Activated T-helper 2 cell treated with anti-CD3 and anti-CD28 coated beads, Interferon-gamma antibody, Interleukin-2, Interleukin-4, amounts not matched to agents 10 μg/mL and 5 μg/mL and 100 μg/mL, durations not matched to agents 14 hours and 24 hours and 36 hours (primary cell): ENCODE data around the gene TMEM209. TPM values are rescaled to one million over a fixed set of nuclear protein-coding genes. Genes with fewer than 3 reads are reported as not detected.
"Not testable (repeated sequence)": the region's sequence is repeated elsewhere in the genome, so short reads cannot be mapped to it uniquely, and the experiment has no call there.

Experiments used
- DNase-seq: peaks from one replicate; pipeline ENCODE4 v3.0.0; 2021; ENCODE audit warnings: low spot score
- H3K27ac Mint-ChIP-seq: one replicate; pipeline ENCODE4 v1.8.0; 2021; ENCODE audit warnings: mixed read lengths
- H3K27me3 Mint-ChIP-seq: one replicate; pipeline ENCODE4 v1.8.0; 2021; ENCODE audit warnings: low read depth, mixed read lengths
- H3K36me3 Mint-ChIP-seq: one replicate; pipeline ENCODE4 v1.8.0; 2021; ENCODE audit warnings: low read depth, mixed read lengths
- H3K4me1 Mint-ChIP-seq: one replicate; pipeline ENCODE4 v1.8.0; 2021; ENCODE audit warnings: low read depth, mixed read lengths
- H3K4me3 Mint-ChIP-seq: one replicate; pipeline ENCODE4 v1.8.0; 2021; ENCODE audit warnings: low read depth, mild to moderate bottlenecking, moderate library complexity, mixed read lengths
- H3K9me3 Mint-ChIP-seq: one replicate; pipeline ENCODE4 v1.8.0; 2021; ENCODE audit warnings: mixed read lengths
- intact Hi-C: fragments of 100-400 bp; cut with micrococcal nuclease; formaldehyde crosslinking; loops from one replicate; pipeline ENCODE4 v1.15.1; 2023
- total RNA-seq: library from RNA; stranded (reverse); gene quantifications from 2 replicates; pipeline ENCODE4 v1.2.3, GENCODE V29; 2022

Gene TMEM209
- total RNA-seq, 1 donor from 2014 or later, result 41.6 TPM

DNA sequence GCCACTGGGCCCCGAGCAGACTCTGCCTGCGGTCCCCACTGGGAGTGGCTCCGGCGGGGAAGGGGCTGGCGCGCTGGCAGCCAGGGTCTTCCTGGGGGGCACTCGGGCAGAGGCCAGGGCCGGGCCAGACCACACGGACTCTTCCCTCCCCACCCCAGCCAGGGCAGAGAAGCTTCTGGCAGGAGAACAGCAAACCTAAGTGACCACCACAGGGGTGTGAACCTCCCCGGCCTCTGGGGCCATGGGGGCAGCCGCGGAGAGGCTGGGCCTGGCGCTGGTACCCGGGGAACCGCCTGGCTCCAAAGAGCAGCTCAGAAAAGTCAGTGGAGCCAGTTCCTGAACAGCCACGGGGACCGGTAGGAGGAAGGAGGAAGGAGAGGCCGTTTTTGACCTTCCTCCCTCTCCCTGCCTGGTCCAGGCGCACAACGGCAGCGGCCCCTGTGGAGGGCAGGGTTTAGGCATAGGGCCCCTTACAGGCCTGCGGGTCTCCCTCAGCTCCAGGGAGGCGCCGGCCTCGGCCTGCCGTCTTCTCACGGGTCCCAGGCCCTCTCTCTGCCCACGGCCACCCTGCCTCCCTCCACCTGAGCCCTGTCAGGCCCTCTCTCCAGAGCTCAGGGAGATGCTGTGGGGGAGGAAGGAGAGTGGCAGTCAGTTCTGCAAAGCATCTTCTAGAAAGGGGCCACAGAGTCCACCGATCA, 51.8 kb downstream of the TMEM209 start:
- DNase-seq, result no peak
- Mint-ChIP-seq H3K4me3 (no peak overlapping the region), H3K4me1 (no peaks in the 10 kb centered on the region), H3K27me3 (peaks cover 16% of the 10 kb centered on the region), H3K36me3 (peaks cover 14% of the 10 kb centered on the region), H3K9me3 (no peaks in the 10 kb centered on the region), H3K27ac (no peak overlapping the region)
- intact Hi-C loops, result no loop called here

DNA sequence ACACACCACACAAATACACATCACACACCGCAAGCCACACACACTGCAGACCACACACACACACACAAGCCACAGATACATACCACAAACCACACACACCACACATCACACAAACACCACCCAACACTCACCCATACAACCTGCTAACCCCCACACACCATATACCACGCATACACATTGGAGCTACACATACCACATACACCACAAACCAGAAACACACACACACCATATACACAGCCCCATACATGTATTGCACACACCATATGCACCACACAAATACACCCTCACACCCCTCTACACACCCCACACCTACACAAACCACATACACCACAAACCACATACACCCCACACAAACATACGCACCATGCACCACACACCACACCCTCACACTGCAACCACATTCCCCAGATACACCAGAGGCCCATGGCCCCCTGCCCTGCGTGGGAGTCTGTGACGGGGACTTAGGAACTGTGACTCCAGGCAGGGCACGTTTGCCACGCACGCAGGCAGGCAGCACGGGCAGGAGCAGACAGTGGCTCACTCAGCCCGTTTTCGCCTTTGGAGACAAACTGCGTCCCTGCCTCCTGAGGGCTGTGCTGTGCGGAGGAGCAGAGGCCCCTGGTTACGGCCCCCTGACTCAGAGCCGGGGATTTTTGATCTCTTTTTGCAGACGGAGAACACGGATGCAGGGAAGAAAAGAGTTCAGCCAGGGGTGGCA, 52.6 kb downstream of the TMEM209 start:
- H3K4me1 Mint-ChIP-seq, result no peaks in the 10 kb centered on the region
- no peak for DNase-seq
- intact Hi-C loops, result no loop called here
- no peak overlapping the region for H3K27ac Mint-ChIP-seq
- no peaks in the 10 kb centered on the region for H3K9me3 Mint-ChIP-seq
- H3K36me3 Mint-ChIP-seq, result peaks cover 7% of the 10 kb centered on the region
- peaks cover 21% of the 10 kb centered on the region for H3K27me3 Mint-ChIP-seq
- no peak overlapping the region for H3K4me3 Mint-ChIP-seq

DNA sequence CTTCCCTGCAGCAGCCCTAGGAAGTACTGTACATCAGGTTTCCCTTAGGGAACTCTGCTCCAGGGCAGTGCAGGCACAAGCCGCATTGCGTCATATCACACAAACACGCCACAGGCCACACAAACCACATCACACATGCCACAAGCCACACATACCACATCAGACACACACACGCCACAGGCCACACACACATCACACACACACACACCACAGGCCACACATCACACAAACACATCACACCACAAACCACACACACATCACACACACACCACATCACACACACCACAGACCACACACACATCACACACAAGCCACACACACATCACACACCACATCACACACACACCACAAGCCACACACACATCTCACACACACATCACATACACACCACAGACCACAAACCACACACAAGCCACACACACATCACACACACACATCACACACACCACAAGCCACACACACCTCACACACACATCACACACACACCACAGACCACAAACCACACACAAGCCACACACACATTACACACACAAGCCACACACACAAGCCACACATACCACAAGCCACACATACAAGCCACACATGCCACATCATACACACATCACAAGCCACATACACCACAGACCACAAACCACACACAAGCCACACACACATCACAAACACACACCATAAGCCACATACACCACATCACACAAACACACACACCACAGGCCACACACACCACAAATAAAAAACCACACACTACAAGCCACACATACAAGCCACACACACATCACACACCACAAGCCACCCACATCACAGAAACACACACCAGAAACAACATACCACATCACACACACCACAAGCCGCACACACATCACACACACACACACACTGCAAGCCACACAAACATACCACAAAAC, 53.4 kb downstream of the TMEM209 start:
- Mint-ChIP-seq H3K36me3 (peaks cover 3% of the 10 kb centered on the region), H3K4me1 (no peaks in the 10 kb centered on the region), H3K27me3 (peaks cover 21% of the 10 kb centered on the region), H3K4me3 (no peak overlapping the region), H3K27ac (no peak overlapping the region), H3K9me3 (no peaks in the 10 kb centered on the region)
- DNase-seq, result no peak
- intact Hi-C loops, result no loop called here

DNA sequence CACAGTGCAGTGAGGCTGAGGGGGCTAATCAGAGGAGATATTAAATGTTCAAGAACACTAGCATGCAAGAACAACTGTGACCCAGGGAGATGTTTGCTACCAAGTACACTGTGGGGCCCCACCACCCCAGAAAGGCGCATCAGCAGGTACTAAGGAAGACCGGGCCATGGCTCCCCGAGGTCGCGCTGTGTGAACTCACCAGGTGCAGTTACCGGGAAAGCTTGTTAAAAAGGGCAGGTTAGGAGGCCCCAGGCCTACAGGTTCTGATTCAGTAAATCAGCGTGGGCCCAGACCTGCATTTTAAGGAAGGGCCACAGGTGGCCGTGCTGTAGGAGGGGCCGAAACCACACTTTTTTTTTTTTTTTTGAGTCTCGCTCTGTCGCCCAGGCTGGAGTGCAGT, 54.6 kb downstream of the TMEM209 start:
- Mint-ChIP-seq H3K9me3 (no peaks in the 10 kb centered on the region), H3K36me3 (no peaks in the 10 kb centered on the region), H3K27ac (no peak overlapping the region), H3K4me3 (no peak overlapping the region), H3K27me3 (peaks cover 26% of the 10 kb centered on the region), H3K4me1 (no peaks in the 10 kb centered on the region)
- intact Hi-C loops, result no loop called here
- no peak for DNase-seq

DNA sequence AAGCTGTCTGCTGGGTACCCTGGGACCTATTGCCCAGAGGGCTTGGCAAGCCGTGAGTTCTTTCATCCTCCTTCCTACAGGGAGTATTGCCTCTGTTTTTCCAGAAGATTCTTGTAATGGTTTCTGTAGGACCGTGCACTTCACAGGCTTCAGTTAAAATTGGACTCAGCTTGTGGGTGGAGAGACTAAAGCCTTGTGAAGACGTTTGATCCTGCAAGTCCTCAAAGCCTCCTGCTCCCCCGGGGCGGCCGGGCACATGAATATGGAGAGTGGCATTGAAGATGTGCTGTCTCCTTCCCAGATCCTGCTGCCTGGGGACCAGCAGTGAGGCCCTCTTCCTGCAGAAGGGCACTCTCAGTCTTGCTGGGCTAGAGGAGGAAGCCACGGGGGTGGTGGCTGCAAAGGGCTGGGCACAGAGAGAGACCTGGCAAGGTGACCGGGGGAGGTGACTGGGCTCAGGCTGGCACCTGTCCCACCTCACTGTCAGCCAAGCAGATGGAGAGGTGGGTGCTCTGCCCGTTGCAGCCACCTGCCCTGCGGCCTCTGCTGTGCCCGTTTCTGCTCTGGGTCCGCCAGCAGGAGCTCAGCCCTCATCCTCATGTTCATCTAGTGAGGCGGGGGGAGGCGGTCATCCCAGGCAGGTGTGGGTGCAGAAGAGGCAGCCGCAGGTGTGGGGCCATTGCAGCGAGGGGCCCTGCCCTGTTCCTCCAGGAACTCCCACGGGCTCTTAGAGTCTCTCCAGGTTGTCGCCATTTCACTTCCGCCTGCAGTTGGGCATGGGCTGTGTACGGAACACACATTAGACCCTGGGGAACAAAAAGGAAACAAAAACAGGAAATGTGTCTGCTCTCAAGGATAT, 55.7 kb downstream of the TMEM209 start:
- DNase-seq, result no peak
- H3K4me1 Mint-ChIP-seq, result no peaks in the 10 kb centered on the region
- no peak overlapping the region for H3K27ac Mint-ChIP-seq
- no peak overlapping the region for H3K4me3 Mint-ChIP-seq
- intact Hi-C loops, result no loop called here
- peaks cover 32% of the 10 kb centered on the region for H3K27me3 Mint-ChIP-seq
- H3K9me3 Mint-ChIP-seq, result no peaks in the 10 kb centered on the region
- H3K36me3 Mint-ChIP-seq, result no peaks in the 10 kb centered on the region

DNA sequence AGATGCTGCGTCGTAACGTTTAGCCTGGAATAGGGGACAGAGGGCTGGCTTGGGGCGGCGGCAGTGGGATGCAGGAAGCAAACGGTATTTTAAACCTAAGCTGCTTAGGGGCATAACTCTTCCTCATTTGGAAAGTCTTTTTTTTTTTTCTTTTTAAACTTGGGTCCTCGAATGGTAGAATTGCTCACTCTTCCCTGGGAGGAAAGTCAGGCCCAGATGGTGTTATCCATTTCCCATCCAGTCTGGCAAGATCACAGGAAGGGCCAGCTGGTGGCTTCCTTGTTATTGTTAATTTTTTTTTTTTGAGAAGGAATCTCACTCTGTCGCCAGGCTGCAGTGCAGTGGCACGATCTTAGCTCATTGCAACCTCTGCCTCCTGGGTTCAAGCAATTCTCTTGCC, 56.6 kb downstream of the TMEM209 start:
- H3K4me3 Mint-ChIP-seq, result no peak overlapping the region
- H3K36me3 Mint-ChIP-seq, result no peaks in the 10 kb centered on the region
- no peak for DNase-seq
- no peaks in the 10 kb centered on the region for H3K9me3 Mint-ChIP-seq
- no peaks in the 10 kb centered on the region for H3K4me1 Mint-ChIP-seq
- no peak overlapping the region for H3K27ac Mint-ChIP-seq
- H3K27me3 Mint-ChIP-seq, result peaks cover 35% of the 10 kb centered on the region
- intact Hi-C loops, result no loop called here

DNA sequence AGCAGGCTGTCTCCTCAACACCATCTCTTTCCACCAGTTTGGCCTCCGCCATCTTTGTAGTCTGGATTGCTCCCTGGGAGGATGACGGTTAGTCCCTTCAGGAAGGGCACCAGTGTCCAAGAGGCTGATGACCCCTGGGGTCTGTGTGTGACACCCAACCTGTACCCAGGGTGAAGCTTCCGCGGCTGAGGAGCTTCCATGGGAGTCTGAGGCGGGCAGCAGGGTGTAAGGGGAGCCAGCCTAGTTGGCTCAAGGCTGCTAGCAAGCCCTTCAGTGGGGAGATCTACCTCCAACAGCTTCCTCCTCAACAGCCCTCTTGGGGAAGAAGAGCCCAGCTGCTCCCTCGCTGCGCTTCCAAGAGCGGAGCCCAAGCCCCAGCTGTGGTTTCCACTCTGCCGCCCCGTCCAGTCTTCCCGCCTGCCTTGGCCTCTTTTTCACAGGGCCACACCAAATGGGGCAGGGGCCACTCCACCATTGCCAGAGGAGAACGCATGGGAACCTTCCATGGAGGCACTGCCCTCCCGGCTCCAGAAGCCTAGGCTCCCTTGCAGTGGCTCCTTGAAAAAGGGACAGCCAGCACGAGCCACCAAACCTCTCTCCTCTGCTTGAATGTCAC, 57.4 kb downstream of the TMEM209 start:
- no peak overlapping the region for H3K4me3 Mint-ChIP-seq
- intact Hi-C loops, result no loop called here
- peaks cover 40% of the 10 kb centered on the region for H3K27me3 Mint-ChIP-seq
- no peaks in the 10 kb centered on the region for H3K9me3 Mint-ChIP-seq
- no peak for DNase-seq
- H3K4me1 Mint-ChIP-seq, result no peaks in the 10 kb centered on the region
- no peak overlapping the region for H3K27ac Mint-ChIP-seq
- H3K36me3 Mint-ChIP-seq, result no peaks in the 10 kb centered on the region

DNA sequence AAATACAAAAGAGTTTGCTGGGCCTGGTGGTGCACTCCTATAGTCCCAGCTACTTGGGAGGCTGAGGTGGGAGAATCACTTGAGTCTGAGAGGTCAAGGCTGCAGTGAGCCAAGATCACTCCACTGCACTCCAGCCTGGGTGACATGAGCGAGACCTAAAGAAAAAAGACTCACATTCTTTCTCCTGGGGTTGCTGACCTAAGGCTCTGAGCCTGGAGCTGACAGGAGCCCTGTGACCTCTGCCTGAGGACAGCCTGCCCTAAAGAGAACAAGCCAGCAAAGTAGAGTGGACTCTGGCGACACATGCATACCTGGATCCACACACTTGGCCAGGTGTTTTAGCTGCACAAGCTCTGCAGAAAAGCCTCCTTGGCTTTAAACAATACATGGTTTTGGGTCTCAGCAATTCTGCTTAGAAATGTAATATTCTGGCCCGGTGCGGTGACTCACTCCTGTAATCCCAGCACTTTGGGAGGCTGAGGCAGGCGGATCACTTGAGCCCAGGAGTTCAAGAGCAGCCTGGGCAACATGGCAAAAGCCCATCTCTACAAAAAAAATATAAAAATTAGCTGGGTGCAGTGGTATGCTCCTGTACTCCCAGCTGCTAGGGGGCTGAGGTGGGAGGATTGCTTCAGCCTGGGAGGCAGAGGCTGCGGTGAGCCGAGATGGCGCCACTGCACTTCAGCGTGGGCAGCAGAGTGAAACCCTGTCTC, 58.4 kb downstream of the TMEM209 start:
- intact Hi-C loops, result no loop called here
- Mint-ChIP-seq H3K4me3 (no peak overlapping the region), H3K4me1 (no peaks in the 10 kb centered on the region), H3K36me3 (no peaks in the 10 kb centered on the region), H3K27me3 (peaks cover 42% of the 10 kb centered on the region), H3K9me3 (no peaks in the 10 kb centered on the region), H3K27ac (no peak overlapping the region)
- DNase-seq, result no peak

DNA sequence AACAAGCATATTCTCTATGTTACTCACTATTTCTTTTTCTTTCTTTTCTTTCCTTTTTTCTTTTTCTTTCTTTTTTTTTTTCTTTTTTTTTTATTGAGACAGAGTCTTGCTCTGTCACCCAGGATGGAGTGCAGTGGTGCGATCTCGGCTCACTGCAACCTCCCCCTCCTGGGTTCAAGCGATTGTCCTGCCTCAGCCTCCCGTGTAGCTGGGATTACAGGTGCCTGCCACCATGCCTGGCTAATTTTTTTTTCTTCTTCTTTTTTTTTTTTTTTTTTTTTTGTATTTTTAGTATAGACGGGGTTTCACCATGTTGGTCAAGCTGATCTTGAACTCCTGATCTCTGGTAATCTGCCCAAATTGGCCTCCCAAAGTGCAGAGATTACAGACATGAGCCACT, 59.1 kb downstream of the TMEM209 start:
- H3K9me3 Mint-ChIP-seq, intact Hi-C loops, DNase-seq, H3K4me3 Mint-ChIP-seq, H3K27ac Mint-ChIP-seq, H3K36me3 Mint-ChIP-seq, H3K4me1 Mint-ChIP-seq: not testable (repeated sequence)
- H3K27me3 Mint-ChIP-seq, result peaks cover 45% of the 10 kb centered on the region

DNA sequence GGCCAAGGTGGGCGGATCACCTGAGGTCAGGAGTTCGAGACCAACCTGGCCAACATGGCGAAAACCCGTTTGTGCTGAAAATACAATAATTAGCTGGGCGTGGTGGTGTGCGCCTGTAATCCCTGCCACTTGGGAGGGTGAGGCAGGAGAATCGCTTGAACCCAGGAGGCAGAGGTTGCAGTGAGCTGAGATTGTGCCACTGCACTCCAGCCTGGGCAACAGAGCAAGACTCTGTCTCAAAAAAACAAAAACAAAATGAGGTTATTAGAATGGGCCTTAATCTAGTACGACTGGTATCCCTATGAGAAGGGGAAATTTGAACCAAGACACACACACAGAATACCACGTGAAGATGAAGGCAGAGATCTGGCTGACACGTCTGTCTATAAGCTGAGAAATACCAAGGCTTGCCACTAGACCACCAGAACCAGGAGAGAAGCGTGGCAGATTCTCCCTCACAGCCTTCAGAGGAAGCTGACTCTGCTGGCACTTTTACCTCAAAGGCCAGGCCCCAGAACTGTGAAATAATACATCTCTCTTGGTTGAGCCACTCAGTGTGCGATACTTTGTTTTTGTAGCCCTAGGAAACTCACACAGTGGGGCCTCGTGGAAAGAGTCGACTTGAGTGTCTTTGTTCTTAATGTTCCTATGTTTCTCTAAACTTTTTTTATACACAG, 59.6 kb downstream of the TMEM209 start:
- Mint-ChIP-seq H3K4me3 (no peak overlapping the region), H3K4me1 (peaks cover 3% of the 10 kb centered on the region), H3K27ac (no peak overlapping the region), H3K36me3 (no peaks in the 10 kb centered on the region), H3K9me3 (no peaks in the 10 kb centered on the region), H3K27me3 (peaks cover 45% of the 10 kb centered on the region)
- intact Hi-C loops, result no loop called here
- no peak for DNase-seq
